K562 (cell line): ENCODE results near the gene NR1D2. TPM values are rescaled to one million over a fixed set of nuclear protein-coding genes. Genes with fewer than 3 reads are reported as not detected.

Experiments used
- ATAC-seq: fragments of 200-7000 bp; cut with Tn5 transposase; 3 replicates; pipeline ENCODE4 v1.9.1; 2020; ENCODE audit warnings: moderate library complexity
- BruUV-seq: library from RNA; stranded (reverse); fragments of 400-500 nt; replicated peaks from 2 replicates; lab custom pipeline; 2021; lab: Mats Ljungman, UMichigan
- CTCF ChIA-PET: fragments of 300-600 bp; formaldehyde crosslinking; extraction: SDS; loops from one replicate; lab custom pipeline; 2021; ENCODE audit warnings: low intra/inter-chr PET ratio; lab: Yijun Ruan, JAX
- POLR2A ChIA-PET: fragments of 300-600, 350-650 bp; sonication (Branson Sonifier 250); formaldehyde crosslinking; extraction: SDS; loops from one replicate; lab custom pipeline; 2021; ENCODE audit warnings: antibody characterized with exemption, inconsistent platforms; lab: Yijun Ruan, JAX
- DNase-seq, 4 experiments: peaks; one replicate each; pipeline versions ENCODE4 v3.0.0 to v3.0.0-alpha.2; 2011 to 2018; ENCODE audit warnings: low spot score in 3 of 4, mixed read lengths in 3 of 4; ENCODE audit errors: extremely low read depth in 1 of 4
- FAIRE-seq: peaks from 2 replicates; lab custom pipeline; 2011; peaks lifted over from hg19 to GRCh38; lab: Jason Lieb, UNC
- H2AFZ ChIP-seq: 2 replicates; pipeline ENCODE4 v1.6.0; 2011; ENCODE audit warnings: low read depth, low read length, control low read depth, inconsistent platforms
- H3K27ac ChIP-seq: fragments of 200-600 bp; 3 replicates; pipeline ENCODE4 v1.8.0; 2011; ENCODE audit warnings: low read depth, mild to moderate bottlenecking, control low read depth, inconsistent platforms, low read length, moderate library complexity, mixed read lengths; ENCODE audit errors: extremely low read depth
- H3K27me3 ChIP-seq, 2 experiments: fragments of 300-600 bp in 1 of 2; 2 replicates in 1 of 2; 3 replicates in 1 of 2; pipeline versions ENCODE4 v1.6.0 to v1.8.0; 2011; ENCODE audit warnings: inconsistent platforms in 2 of 2, low read length in 2 of 2, mild to moderate bottlenecking in 1 of 2, mixed read lengths in 1 of 2, moderate library complexity in 1 of 2; ENCODE audit not compliant: control insufficient read depth in 2 of 2, insufficient read depth in 2 of 2
- H3K36me3 ChIP-seq: fragments of 300-600 bp; 3 replicates; pipeline ENCODE4 v1.8.0; 2011; ENCODE audit warnings: mild to moderate bottlenecking, low read length, inconsistent platforms; ENCODE audit not compliant: control insufficient read depth, insufficient read depth
- H3K4me1 ChIP-seq, 2 experiments: fragments of 200-600 bp in 1 of 2; replicated peaks in 1 of 2; 2 replicates in 1 of 2; 3 replicates in 1 of 2; pipeline versions ENCODE4 v1.5.1 to v1.8.0; 2011; ENCODE audit warnings: inconsistent platforms in 2 of 2, low read length in 2 of 2, mild to moderate bottlenecking in 1 of 2, mixed read lengths in 1 of 2, moderate library complexity in 1 of 2; ENCODE audit not compliant: control insufficient read depth in 2 of 2, insufficient read depth in 2 of 2
- H3K4me2 ChIP-seq: 2 replicates; pipeline ENCODE4 v1.6.1; 2011; ENCODE audit warnings: low read length, control low read depth, inconsistent platforms, mixed read lengths; ENCODE audit not compliant: insufficient read depth
- H3K4me3 ChIP-seq: fragments of 200-600 bp; sonication (generic), shearing (Covaris generic); 2 replicates; pipeline ENCODE4 v1.5.1; 2016; ENCODE audit warnings: control low read depth, inconsistent platforms
- H3K79me2 ChIP-seq: fragments of 200-600 bp; 3 replicates; pipeline ENCODE4 v1.8.0; 2011; ENCODE audit warnings: low read length, inconsistent platforms; ENCODE audit not compliant: control insufficient read depth, insufficient read depth
- H3K9ac ChIP-seq, 2 experiments: 2 replicates each; pipeline versions ENCODE4 v1.6.0 to v1.6.1; 2011; ENCODE audit warnings: low read depth in 2 of 2, low read length in 2 of 2, control low read depth in 1 of 2, inconsistent platforms in 1 of 2, mild to moderate bottlenecking in 1 of 2, mixed read lengths in 1 of 2; ENCODE audit not compliant: insufficient read depth in 1 of 2
- H3K9me1 ChIP-seq: one replicate; pipeline ENCODE4 v1.6.0; 2011; ENCODE audit warnings: inconsistent platforms, mild to moderate bottlenecking, low read length, moderate library complexity; ENCODE audit not compliant: control insufficient read depth, insufficient read depth
- H3K9me3 ChIP-seq: replicated peaks from 2 replicates; pipeline ENCODE4 v1.5.1; 2011; ENCODE audit warnings: low read depth, low read length, inconsistent platforms; ENCODE audit not compliant: control insufficient read depth, insufficient read depth
- H4K20me1 ChIP-seq: replicated peaks from 2 replicates; pipeline ENCODE4 v1.6.1; 2011; ENCODE audit warnings: low read length, inconsistent platforms, mixed read lengths; ENCODE audit not compliant: control insufficient read depth, insufficient read depth
- CREB1 ChIP-seq, 2 experiments: sonication (generic) in 1 of 2; formaldehyde crosslinking in 1 of 2; IDR thresholded peaks; 2 replicates each; pipeline versions ENCODE4 v1.6.1 to v1.8.0; 2012 to 2022; ENCODE audit warnings: inconsistent platforms in 1 of 2, mild to moderate bottlenecking in 1 of 2, missing genetic modification reagents in 1 of 2, moderate library complexity in 1 of 2
- CTBP1 ChIP-seq: fragments of 450-650 bp; IDR thresholded peaks from 2 replicates; pipeline ENCODE4 v1.6.1; 2016; ENCODE audit warnings: borderline replicate concordance
- NFIC ChIP-seq: fragments of 450-650 bp; IDR thresholded peaks from 2 replicates; pipeline ENCODE4 v1.6.1; 2017; ENCODE audit warnings: mild to moderate bottlenecking, inconsistent platforms
- NFIX ChIP-seq: fragments of 250-450 bp; sonication (Bioruptor Pico); IDR thresholded peaks from 2 replicates; pipeline ENCODE4 v1.4.0; 2020; ENCODE audit warnings: low read depth, mild to moderate bottlenecking, moderate library complexity
- PHF20 ChIP-seq: fragments of 450-650 bp; IDR thresholded peaks from 2 replicates; pipeline ENCODE4 v1.6.1; 2018; ENCODE audit not compliant: partially characterized antibody
- ZMIZ1 ChIP-seq, 2 experiments: fragments of 150-350 bp in 1 of 2; IDR thresholded peaks; 2 replicates each; pipeline ENCODE4 v1.6.1; 2012 to 2016; ENCODE audit warnings: low read depth in 2 of 2, low read length in 2 of 2, mild to moderate bottlenecking in 1 of 2, moderate library complexity in 1 of 2
- ZNF197 ChIP-seq: fragments of 200-800 bp; sonication (Bioruptor generic); IDR thresholded peaks from 2 replicates; pipeline ENCODE4 v1.6.1; 2016; ENCODE audit warnings: low read depth, missing genetic modification characterization, missing compliant biosample characterization
- WGBS: fragments of 100-300 bp; shearing (Covaris generic); methylation state at CpG from one replicate; pipeline ENCODE4 v1.1.6; 2016; ENCODE audit warnings: low coverage, mixed read lengths; ENCODE audit not compliant: insufficient coverage; ENCODE audit errors: missing lambda C conversion rate; 5-methylcytosine and 5-hydroxymethylcytosine counted together
- in situ Hi-C: fragments of 300-500 bp; cut with MboI; formaldehyde crosslinking; loops from 4 replicates; pipeline ENCODE4 v1.15.0; 2018; ENCODE audit warnings: inconsistent platforms, mixed read lengths
- intact Hi-C: fragments of 100-400 bp; cut with micrococcal nuclease; formaldehyde crosslinking; loops from 2 replicates; pipeline ENCODE4 v1.14.2; 2022
- polyA plus RNA-seq, 8 experiments: library from polyadenylated mRNA; depleted of rRNA in 4 of 8; stranded (reverse) in 5 of 8; unstranded in 3 of 8; fragments of >200 nt; fragmentation: Nextera tagmentation in 2 of 8; fragmentation: Illumina TruSeq in 1 of 8; extraction: Ambion mirVana in 2 of 8; extraction: Trizol in 1 of 8; gene quantifications; 2 replicates each; pipeline versions ENCODE4 v1.2.1 to v1.2.3, GENCODE V29; 2011 to 2014; ENCODE audit warnings: inconsistent platforms in 1 of 8, missing spikeins in 1 of 8
- total RNA-seq, 7 experiments: library from RNA; depleted of rRNA in 6 of 7; stranded (reverse); fragments of >200 nt in 6 of 7; fragmentation: Illumina TruSeq in 2 of 7; extraction: Trizol in 2 of 7; gene quantifications; 2 replicates each; pipeline versions ENCODE4 v1.2.1 to v1.2.3, GENCODE V29; 2011 to 2021; ENCODE audit warnings: low replicate concordance in 1 of 7
- TF ChIP-seq, protein P1 (sequence below): sonication (generic); formaldehyde crosslinking; IDR thresholded peaks from 2 replicates; pipeline ENCODE4 v1.8.0; 2022; ENCODE audit warnings: missing genetic modification reagents, mild to moderate bottlenecking, borderline replicate concordance

The NR1D2 gene
- total and polyA plus RNA-seq, 9 of the 15 experiments (the other 6 are each of a cell fraction or from before 2014, with no cell fraction given), result 1.2 to 5.5 (median 2.9) TPM

DNA sequence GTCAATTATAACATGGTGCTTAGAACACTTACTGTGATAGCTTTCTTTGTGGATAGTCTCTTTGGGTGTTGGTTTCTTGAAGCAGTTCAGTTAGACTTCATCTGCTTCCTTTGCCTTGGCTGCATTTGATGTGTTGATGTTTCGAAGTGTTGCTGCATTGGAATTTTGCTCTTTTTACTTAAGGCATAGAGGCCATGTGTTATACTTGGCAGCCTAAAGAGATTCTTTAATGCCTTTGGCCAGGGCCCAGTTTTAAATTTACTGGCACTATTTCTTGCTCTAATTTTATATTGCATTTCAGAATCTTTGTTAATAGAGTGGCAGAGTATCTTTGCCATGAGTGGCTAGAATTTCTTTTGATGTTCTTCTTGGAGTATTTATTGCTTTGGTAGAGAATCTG is 21.2 kb downstream of the NR1D2 start:
- Histone ChIP-seq H3K4me2 (no peak overlapping the region), H3K9me3 (no peaks in the 10 kb centered on the region), H3K4me1 (no peaks in the 10 kb centered on the region), H3K9me1 (no peaks in the 10 kb centered on the region), H4K20me1 (no peaks in the 10 kb centered on the region), H3K36me3 (peaks cover 3% of the 10 kb centered on the region; the same call in 1 of the 3 replicates), H3K27ac (no peak overlapping the region), H3K27me3 (no peaks in the 10 kb centered on the region), H3K9ac (no peak overlapping the region), H2AFZ (no peak overlapping the region), H3K79me2 (no peaks in the 10 kb centered on the region), H3K4me3 (no peak overlapping the region)
- ChIA-PET POLR2A (interaction anchor here (1.6 kb wide), 1 partner anchor 49 kb away, joined by 4 read pairs; no protein-coding TSS in a partner anchor), CTCF (no interaction called here)
- ATAC-seq, result no peak
- TF ChIP-seq PHF20 (no peak), CREB1 (IDR thresholded peaks at IDR 0.05) (no peak), CREB1 (CRISPR knock-in tag; IDR thresholded peaks at IDR 0.05) (no peak), CTBP1 (no peak)
- no peak for FAIRE-seq
- in situ Hi-C loops, result no loop called here
- BruUV-seq, result no TSS peak
- intact Hi-C loops, result no loop called here
- 70% methylated on average over 1 of the region's 1 CpG for WGBS
- no peak for DNase-seq

GRCh38 chr3:23968463-23969184 is 23.5 kb downstream of the NR1D2 start:
- no peak for FAIRE-seq
- Histone ChIP-seq H3K9me1 (no peaks in the 10 kb centered on the region), H3K79me2 (no peaks in the 10 kb centered on the region), H3K27ac (no peak overlapping the region), H3K9ac (no peak overlapping the region), H3K27me3 (no peaks in the 10 kb centered on the region), H3K4me2 (no peak overlapping the region), H3K9me3 (no peaks in the 10 kb centered on the region), H3K4me3 (no peak overlapping the region), H3K4me1 (no peaks in the 10 kb centered on the region), H3K36me3 (no peaks in the 10 kb centered on the region), H2AFZ (no peak overlapping the region), H4K20me1 (no peaks in the 10 kb centered on the region)
- no peak for ATAC-seq
- no TSS peak for BruUV-seq
- POLR2A ChIA-PET, result interaction anchor here (0.6 to 2.1 kb wide), 4 partner anchors 11 to 103 kb away, joined by 3 to 6 read pairs (median 4); no protein-coding TSS in a partner anchor
- DNase-seq, result no peak
- in situ Hi-C loops, result no loop called here
- WGBS, result 37% methylated on average over 5 of the region's 5 CpGs
- intact Hi-C loops, result no loop called here
- CTCF ChIA-PET, result no interaction called here
- TF ChIP-seq NFIC (peak; percentile 93), ZMIZ1 (IDR thresholded peaks at IDR 0.05; ENCODE audit: low read depth in 2 of 2, low read length in 2 of 2) (no peak), NFIX (CRISPR knock-in tag) (peak; percentile 36; the same call in 1 of the 2 replicates), ZNF197 (CRISPR knock-in tag) (no peak)
- TF ChIP-seq, protein P1, sequence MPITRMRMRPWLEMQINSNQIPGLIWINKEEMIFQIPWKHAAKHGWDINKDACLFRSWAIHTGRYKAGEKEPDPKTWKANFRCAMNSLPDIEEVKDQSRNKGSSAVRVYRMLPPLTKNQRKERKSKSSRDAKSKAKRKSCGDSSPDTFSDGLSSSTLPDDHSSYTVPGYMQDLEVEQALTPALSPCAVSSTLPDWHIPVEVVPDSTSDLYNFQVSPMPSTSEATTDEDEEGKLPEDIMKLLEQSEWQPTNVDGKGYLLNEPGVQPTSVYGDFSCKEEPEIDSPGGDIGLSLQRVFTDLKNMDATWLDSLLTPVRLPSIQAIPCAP (CRISPR knock-in tag), result no peak
